ENCODE measurements around the gene GPX3.

DNA sequence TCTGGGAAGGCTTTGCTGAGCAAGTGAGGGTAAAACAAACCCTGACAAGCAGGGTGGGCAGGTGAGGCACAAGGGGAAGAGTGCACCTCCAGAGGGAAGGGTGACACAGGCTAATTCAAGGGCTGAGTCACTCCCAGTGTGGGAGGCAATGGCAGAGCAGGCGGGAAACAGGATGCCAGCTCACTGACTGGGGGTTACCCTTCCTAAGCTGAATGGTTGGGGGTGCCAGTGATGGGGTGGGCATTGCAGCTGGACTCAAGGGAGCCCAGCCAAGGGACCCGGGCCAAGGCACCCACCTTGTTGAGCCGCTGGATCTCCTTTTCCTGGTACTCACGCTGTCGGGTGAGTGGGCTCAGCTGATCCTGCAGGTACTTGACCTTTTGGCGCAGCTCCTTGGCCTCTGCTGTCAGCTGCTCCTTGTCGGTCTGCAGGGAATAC is 18.4 kb downstream of the GPX3 start:
- TF ChIP-seq, protein P1, sequence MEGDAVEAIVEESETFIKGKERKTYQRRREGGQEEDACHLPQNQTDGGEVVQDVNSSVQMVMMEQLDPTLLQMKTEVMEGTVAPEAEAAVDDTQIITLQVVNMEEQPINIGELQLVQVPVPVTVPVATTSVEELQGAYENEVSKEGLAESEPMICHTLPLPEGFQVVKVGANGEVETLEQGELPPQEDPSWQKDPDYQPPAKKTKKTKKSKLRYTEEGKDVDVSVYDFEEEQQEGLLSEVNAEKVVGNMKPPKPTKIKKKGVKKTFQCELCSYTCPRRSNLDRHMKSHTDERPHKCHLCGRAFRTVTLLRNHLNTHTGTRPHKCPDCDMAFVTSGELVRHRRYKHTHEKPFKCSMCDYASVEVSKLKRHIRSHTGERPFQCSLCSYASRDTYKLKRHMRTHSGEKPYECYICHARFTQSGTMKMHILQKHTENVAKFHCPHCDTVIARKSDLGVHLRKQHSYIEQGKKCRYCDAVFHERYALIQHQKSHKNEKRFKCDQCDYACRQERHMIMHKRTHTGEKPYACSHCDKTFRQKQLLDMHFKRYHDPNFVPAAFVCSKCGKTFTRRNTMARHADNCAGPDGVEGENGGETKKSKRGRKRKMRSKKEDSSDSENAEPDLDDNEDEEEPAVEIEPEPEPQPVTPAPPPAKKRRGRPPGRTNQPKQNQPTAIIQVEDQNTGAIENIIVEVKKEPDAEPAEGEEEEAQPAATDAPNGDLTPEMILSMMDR (IDR thresholded peaks at IDR 0.05), result no peak
- TF ChIP-seq POLR2AphosphoS5 (IDR thresholded peaks at IDR 0.05), result no peak
- no peak for TF ChIP-seq POLR2A (IDR thresholded peaks at IDR 0.05)

Data from stomach (tissue), 4 donors.